Loucy (cell line): ENCODE data around the gene HRK.

ENCODE experiments used
- CTCF ChIP-seq: fragments of 200-600 bp; sonication (generic); conservative IDR thresholded peaks from 2 replicates; pipeline ENCODE4 v1.5.1; 2014; ENCODE audit warnings: mild to moderate bottlenecking, antibody characterized with exemption, low read length
- EZH2phosphoT487 ChIP-seq: fragments of 200-600 bp; IDR thresholded peaks from 2 replicates; pipeline ENCODE4 v1.6.1; 2018; ENCODE audit warnings: antibody characterized with exemption, mild to moderate bottlenecking, moderate library complexity, borderline replicate concordance

- no peak for TF ChIP-seq CTCF
- no peak for TF ChIP-seq EZH2phosphoT487
Observed at GRCh38 chr12:116929885-116930284, 48.6 kb upstream of the HRK start.
